Ascending aorta (tissue), 2 donors: Measurements from ENCODE around the gene RNF144B. TPM values are rescaled to one million over a fixed set of nuclear protein-coding genes. Genes with fewer than 3 reads are reported as not detected.
"Not testable (repeated sequence)": the region's sequence is repeated elsewhere in the genome, so short reads cannot be mapped to it uniquely, and the experiment has no call there.

ENCODE experiments used
- DNase-seq, 2 donors: peaks; one replicate each; pipeline ENCODE4 v3.0.0-alpha.2; 2019; ENCODE audit warnings: low spot score in 2 of 2
- H3K27ac ChIP-seq, 2 donors: fragments of 200-600 bp; sonication (generic); one replicate each; pipeline ENCODE4 v1.5.1; 2016 to 2017; ENCODE audit warnings: mild to moderate bottlenecking in 1 of 2
- H3K27me3 ChIP-seq: fragments of 200-600 bp; sonication (generic); one replicate; pipeline ENCODE4 v1.5.1; 2017
- H3K36me3 ChIP-seq, 2 donors: fragments of 200-600 bp; sonication (generic); one replicate each; pipeline ENCODE4 v1.5.1; 2016
- H3K4me1 ChIP-seq, 2 donors: fragments of 200-600 bp; sonication (generic); one replicate each; pipeline ENCODE4 v1.5.1; 2016 to 2017; ENCODE audit warnings: mild to moderate bottlenecking in 1 of 2
- H3K4me3 ChIP-seq, 2 donors: fragments of 200-600 bp; sonication (generic); one replicate each; pipeline ENCODE4 v1.5.1; 2016 to 2017; ENCODE audit warnings: mild to moderate bottlenecking in 1 of 2
- H3K9me3 ChIP-seq, 2 donors: fragments of 200-600 bp; sonication (generic); one replicate each; pipeline ENCODE4 v1.5.1; 2016
- intact Hi-C: fragments of 100-400 bp; cut with DNase I; formaldehyde crosslinking; loops from one replicate; pipeline ENCODE4 v1.15.1; 2023
- total RNA-seq: library from RNA; depleted of rRNA; stranded (reverse); fragments of >200 nt; gene quantifications from one replicate; pipeline ENCODE4 v1.1.0, GENCODE V29; 2016
- TF ChIP-seq, protein P1 (sequence below), 3 experiments: fragments of 200-600 bp in 2 of 3; fragments of 450-650 bp in 1 of 3; sonication (generic) in 2 of 3; IDR thresholded peaks; one replicate each; pipeline ENCODE4 v1.5.1; 2016 to 2019; ENCODE audit warnings: antibody characterized with exemption in 3 of 3, mild to moderate bottlenecking in 1 of 3, moderate library complexity in 1 of 3

RNF144B gene
- total RNA-seq, 1 donor from 2014 or later: 52.3 TPM

GRCh38 chr6:18451756-18452155 lies 64.6 kb downstream of the RNF144B start:
- DNase-seq: no peak
- Histone ChIP-seq H3K36me3 (no peaks in the 10 kb centered on the region), H3K4me1 (no peaks in the 10 kb centered on the region), H3K27me3 (no peaks in the 10 kb centered on the region), H3K4me3 (no peak overlapping the region), H3K27ac (no peak overlapping the region), H3K9me3 (no peaks in the 10 kb centered on the region)
- intact Hi-C loops: no loop called here
- TF ChIP-seq, protein P1, sequence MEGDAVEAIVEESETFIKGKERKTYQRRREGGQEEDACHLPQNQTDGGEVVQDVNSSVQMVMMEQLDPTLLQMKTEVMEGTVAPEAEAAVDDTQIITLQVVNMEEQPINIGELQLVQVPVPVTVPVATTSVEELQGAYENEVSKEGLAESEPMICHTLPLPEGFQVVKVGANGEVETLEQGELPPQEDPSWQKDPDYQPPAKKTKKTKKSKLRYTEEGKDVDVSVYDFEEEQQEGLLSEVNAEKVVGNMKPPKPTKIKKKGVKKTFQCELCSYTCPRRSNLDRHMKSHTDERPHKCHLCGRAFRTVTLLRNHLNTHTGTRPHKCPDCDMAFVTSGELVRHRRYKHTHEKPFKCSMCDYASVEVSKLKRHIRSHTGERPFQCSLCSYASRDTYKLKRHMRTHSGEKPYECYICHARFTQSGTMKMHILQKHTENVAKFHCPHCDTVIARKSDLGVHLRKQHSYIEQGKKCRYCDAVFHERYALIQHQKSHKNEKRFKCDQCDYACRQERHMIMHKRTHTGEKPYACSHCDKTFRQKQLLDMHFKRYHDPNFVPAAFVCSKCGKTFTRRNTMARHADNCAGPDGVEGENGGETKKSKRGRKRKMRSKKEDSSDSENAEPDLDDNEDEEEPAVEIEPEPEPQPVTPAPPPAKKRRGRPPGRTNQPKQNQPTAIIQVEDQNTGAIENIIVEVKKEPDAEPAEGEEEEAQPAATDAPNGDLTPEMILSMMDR (IDR thresholded peaks at IDR 0.05): no peak

DNA sequence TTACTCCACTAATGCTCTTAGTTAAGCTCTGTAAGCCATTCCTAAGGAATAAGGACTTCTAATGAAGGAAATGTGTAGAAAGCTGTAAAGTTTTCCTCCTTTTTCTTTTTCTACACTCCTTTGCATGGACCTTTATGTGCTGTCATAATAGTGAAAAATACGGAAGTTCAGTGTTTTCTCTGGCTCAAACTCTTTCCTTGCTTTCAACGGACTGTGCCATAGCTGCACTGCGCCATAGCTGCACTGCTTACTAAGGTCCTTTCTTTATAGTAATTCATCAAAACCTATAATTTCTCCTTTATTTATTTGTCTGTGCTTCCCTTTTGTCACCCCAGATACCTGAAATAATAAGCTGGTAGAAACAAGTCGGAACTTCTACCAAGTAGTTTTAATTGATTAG lies 67.3 kb downstream of the RNF144B start:
- no peaks in the 10 kb centered on the region for H3K27me3 ChIP-seq
- no peaks in the 10 kb centered on the region for H3K9me3 ChIP-seq
- no peak for DNase-seq
- intact Hi-C loops: no loop called here
- no peak overlapping the region for H3K4me3 ChIP-seq
- peaks cover 0 to 4% of the 10 kb centered on the region in 2 donors for H3K36me3 ChIP-seq
- TF ChIP-seq, protein P1 (IDR thresholded peaks at IDR 0.05): no peak
- H3K27ac ChIP-seq: no peak overlapping the region
- no peaks in the 10 kb centered on the region for H3K4me1 ChIP-seq

GRCh38 chr6:18457065-18457737 lies 70.1 kb downstream of the RNF144B start:
- Histone ChIP-seq H3K36me3 (peaks cover 0 to 12% of the 10 kb centered on the region in 2 donors), H3K4me3 (no peak overlapping the region), H3K27me3 (no peaks in the 10 kb centered on the region), H3K9me3 (no peaks in the 10 kb centered on the region), H3K4me1 (no peaks in the 10 kb centered on the region), H3K27ac (no peak overlapping the region)
- intact Hi-C loops: no loop called here
- no peak for DNase-seq
- TF ChIP-seq, protein P1 (IDR thresholded peaks at IDR 0.05): no peak

- H3K36me3 ChIP-seq: peaks cover 0 to 16% of the 10 kb centered on the region in 2 donors
- H3K9me3 ChIP-seq, intact Hi-C loops, DNase-seq, H3K4me1 ChIP-seq, H3K27me3 ChIP-seq, H3K27ac ChIP-seq, H3K4me3 ChIP-seq: not testable (repeated sequence)
These were observed 70.9 kb downstream of the RNF144B start for GRCh38 chr6:18458086-18458485.

GRCh38 chr6:18463429-18463828 lies 76.3 kb downstream of the RNF144B start:
- DNase-seq: no peak
- TF ChIP-seq, protein P1 (IDR thresholded peaks at IDR 0.05): no peak
- no peaks in the 10 kb centered on the region for H3K27me3 ChIP-seq
- peaks cover 3 to 31% of the 10 kb centered on the region in 2 donors for H3K36me3 ChIP-seq
- H3K4me1 ChIP-seq: peaks cover 0 to 3% of the 10 kb centered on the region in 2 donors
- intact Hi-C loops: no loop called here
- no peak overlapping the region for H3K27ac ChIP-seq
- no peaks in the 10 kb centered on the region for H3K9me3 ChIP-seq
- no peak overlapping the region for H3K4me3 ChIP-seq

GRCh38 chr6:18464176-18464575 lies 77.0 kb downstream of the RNF144B start:
- DNase-seq: no peak
- TF ChIP-seq, protein P1 (IDR thresholded peaks at IDR 0.05): no peak
- Histone ChIP-seq H3K36me3 (peaks cover 3 to 30% of the 10 kb centered on the region in 2 donors), H3K27me3 (no peaks in the 10 kb centered on the region), H3K4me1 (peaks cover 0 to 3% of the 10 kb centered on the region in 2 donors), H3K9me3 (no peaks in the 10 kb centered on the region), H3K4me3 (no peak overlapping the region), H3K27ac (no peak overlapping the region)
- intact Hi-C loops: no loop called here
